D721Med (cell line): Measurements from ENCODE around the gene TRABD2A.
A peak's percentile ranks its signal among the peaks of the same experiment; 100 is the strongest.

Source experiments
- DNase-seq: peaks from one replicate; pipeline ENCODE4 v3.0.0; 2011; ENCODE audit warnings: low spot score; ENCODE audit not compliant: insufficient read length
- FAIRE-seq: peaks from 2 replicates; lab custom pipeline; 2011; peaks lifted over from hg19 to GRCh38; lab: Jason Lieb, UNC
- TF ChIP-seq, protein P1 (sequence below): IDR thresholded peaks from 2 replicates; pipeline ENCODE4 v1.5.1; 2012; ENCODE audit warnings: mild to moderate bottlenecking, control low read depth; ENCODE audit not compliant: insufficient read depth; ENCODE audit errors: missing control alignments

Gene TRABD2A

GRCh38 chr2:84906900-84907714 lies 26.2 kb upstream of the TRABD2A start:
- TF ChIP-seq, protein P1, sequence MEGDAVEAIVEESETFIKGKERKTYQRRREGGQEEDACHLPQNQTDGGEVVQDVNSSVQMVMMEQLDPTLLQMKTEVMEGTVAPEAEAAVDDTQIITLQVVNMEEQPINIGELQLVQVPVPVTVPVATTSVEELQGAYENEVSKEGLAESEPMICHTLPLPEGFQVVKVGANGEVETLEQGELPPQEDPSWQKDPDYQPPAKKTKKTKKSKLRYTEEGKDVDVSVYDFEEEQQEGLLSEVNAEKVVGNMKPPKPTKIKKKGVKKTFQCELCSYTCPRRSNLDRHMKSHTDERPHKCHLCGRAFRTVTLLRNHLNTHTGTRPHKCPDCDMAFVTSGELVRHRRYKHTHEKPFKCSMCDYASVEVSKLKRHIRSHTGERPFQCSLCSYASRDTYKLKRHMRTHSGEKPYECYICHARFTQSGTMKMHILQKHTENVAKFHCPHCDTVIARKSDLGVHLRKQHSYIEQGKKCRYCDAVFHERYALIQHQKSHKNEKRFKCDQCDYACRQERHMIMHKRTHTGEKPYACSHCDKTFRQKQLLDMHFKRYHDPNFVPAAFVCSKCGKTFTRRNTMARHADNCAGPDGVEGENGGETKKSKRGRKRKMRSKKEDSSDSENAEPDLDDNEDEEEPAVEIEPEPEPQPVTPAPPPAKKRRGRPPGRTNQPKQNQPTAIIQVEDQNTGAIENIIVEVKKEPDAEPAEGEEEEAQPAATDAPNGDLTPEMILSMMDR: no peak
- FAIRE-seq (no peak), DNase-seq (no peak)

- TF ChIP-seq, protein P1: no peak
- DNase-seq: peak; percentile 29
- no peak for FAIRE-seq
Observed at GRCh38 chr2:84906108-84906899, 25.4 kb upstream of the TRABD2A start.

DNA sequence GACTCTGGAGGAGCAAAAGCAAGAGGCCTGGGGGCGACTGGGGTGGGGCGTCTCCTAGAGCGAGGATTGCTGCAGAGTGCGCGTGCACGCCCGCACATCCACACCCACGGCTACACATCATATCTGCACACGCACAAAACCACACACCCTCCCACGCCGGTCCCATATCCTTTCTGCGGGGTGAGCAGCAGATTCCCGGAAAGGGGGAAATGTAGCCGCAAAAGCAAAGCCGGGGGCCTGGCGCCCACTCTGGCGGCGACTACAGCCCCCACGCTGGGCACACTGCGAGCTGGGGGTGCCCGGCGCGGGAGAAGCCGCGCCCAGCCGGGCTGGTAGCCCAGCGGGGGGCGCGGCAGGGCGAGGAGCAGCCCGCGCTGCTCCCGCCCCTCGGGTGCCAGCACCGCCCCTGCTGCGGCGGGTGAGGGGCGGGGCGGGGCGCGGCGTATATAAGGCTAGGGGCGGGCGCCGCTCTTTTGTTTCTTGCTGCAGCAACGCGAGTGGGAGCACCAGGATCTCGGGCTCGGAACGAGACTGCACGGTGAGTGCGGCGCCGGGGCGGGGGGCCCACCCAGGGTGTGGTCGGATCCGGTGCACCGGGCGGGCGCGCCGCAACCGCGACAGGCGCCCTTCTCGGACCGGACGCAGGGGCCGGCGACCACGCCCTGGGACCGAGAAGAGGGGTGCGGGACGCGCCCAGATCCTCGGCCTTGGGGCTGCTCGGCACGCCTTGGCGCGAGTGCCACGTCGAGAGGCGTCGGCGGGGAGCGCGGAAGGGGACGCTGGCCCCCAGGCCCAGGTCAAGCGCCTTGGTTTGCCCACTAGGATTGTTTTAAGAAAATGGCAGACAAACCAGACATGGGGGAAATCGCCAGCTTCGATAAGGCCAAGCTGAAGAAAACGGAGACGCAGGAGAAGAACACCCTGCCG lies 24.6 kb upstream of the TRABD2A start, which contains the start of gene TMSB10:
TMSB10 (plus strand) TSS at position 476 of the 927 bp plus-strand sequence.
- TF ChIP-seq, protein P1: no peak
- DNase-seq (peak; percentile 72), FAIRE-seq (no peak)

- FAIRE-seq: no peak
- DNase-seq: no peak
- TF ChIP-seq, protein P1: no peak
Observed at GRCh38 chr2:84904717-84905174, 23.9 kb upstream of the TRABD2A start.

DNA sequence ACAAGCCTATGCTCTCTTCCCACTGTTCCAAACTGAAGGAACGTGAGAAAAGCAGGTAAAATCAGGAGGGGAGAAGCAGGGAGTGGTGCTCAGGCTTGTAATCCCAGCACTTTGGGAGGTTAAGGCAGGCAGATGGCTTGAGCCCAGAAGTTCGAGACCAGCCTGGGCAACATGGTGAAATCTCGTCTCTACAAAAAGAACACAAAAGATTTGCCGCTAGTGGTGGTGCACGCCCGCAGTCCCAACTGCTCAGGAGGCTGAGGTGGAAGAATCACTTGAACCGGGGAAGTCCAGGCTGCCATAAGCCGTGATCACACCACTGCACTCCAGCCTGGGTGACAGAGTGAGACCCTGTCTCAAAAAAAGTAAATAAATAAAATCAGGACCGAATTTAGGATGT lies 23.3 kb upstream of the TRABD2A start:
- no peak for DNase-seq
- TF ChIP-seq, protein P1: no peak
- FAIRE-seq: no peak

DNA sequence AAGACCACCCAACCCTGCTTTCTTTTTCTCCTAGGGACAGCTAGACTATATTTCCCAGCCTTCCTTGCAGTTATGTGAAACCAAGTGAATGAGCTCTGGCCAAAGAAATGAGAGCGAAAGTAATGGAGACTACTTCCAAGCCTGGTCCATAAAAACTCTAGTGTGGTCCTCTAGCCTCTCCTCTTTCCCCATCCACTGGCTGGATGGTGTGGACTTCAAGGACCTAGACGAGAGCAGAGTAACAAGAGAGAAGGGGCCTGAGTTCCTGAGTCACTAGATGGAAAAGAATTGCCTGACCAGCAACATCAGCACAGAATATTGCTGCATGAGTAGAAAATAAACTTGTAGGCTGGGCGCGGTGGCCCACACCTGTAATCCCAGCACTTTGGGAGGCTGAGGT lies 21.6 kb upstream of the TRABD2A start:
- no peak for DNase-seq
- FAIRE-seq: no peak
- TF ChIP-seq, protein P1: no peak
